ENCODE results near the gene LRRC38. TPM values are rescaled to one million over a fixed set of nuclear protein-coding genes. Genes with fewer than 3 reads are reported as not detected.
"Not testable (repeated sequence)": the region's sequence is repeated elsewhere in the genome, so short reads cannot be mapped to it uniquely, and the experiment has no call there.

LRRC38 gene, protein sequence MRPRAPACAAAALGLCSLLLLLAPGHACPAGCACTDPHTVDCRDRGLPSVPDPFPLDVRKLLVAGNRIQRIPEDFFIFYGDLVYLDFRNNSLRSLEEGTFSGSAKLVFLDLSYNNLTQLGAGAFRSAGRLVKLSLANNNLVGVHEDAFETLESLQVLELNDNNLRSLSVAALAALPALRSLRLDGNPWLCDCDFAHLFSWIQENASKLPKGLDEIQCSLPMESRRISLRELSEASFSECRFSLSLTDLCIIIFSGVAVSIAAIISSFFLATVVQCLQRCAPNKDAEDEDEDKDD
- total RNA-seq (2014; rRNA removed; shearing (Covaris generic)): not detected in 2 replicates

DNA sequence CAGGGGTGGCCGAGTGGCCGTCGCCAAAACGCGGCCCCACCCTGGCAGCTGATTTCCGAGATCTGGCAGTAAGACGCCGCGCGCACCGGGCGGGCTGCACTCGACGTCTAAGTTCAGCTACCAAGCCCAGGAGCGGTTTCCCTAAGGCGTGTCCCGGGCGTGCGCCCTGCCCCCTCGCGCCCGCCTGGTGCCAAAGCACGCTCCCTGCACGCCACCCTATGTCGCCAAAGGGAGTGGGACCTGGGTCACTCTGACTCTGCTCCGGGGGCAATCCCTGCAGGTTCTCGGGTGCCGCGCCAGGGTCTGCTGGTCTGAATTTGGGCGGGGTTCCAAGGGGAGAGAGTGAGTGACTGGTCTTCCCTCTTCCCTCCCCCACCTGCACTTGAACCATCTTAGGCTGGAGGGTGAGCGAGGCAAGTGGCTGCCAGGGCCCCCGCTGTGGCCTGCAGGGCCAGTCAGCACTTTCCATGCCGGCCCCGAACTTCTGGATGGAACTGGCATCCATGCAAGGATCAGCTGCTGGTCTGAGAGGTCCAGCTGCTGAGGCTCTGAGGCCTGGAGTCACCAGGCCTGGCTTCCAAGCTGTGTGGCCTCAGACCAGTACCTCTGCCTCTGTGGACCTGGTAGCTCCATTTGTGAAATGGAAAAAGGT, at the start of gene LRRC38:
Gene LRRC38 (minus strand): TSS at position 109 of the 652 bp plus-strand sequence. CDS start 410 bp downstream, outside the sequence.
- H3K36me3 ChIP-seq: no peaks in the 10 kb centered on the region
- H3K9me3 ChIP-seq (replicated peaks): no peaks in the 10 kb centered on the region
- DNase-seq: no peak
- no peak within 1 kb of the TSS for H3K27ac ChIP-seq
- peaks cover 34% of the 10 kb centered on the region for H3K27me3 ChIP-seq
- no peaks in the 10 kb centered on the region for H3K4me1 ChIP-seq
- H3K4me3 ChIP-seq: no peak within 1 kb of the TSS

DNA sequence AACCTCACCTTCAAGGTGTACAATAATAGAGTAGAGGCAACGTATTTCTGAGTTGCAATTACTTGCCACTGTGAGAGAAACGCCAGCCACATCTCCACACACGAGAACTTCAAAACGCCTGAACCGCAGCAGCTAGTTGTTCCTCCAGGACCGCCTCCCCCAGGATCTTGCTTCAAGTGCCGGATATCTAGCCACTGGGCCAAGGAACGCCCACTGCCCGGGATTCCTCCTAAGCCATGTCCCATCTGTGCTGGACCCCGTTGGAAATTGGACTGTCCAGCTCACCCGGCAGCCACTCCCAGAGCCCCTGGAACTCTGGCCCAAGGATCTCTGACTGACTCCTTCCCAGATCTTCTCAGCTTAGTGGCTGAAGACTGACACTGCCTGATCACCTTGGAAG, 49.2 kb upstream of the LRRC38 start:
- not testable (repeated sequence) for H3K4me1 ChIP-seq; H3K27ac ChIP-seq; DNase-seq; H3K4me3 ChIP-seq; H3K27me3 ChIP-seq; H3K36me3 ChIP-seq; H3K9me3 ChIP-seq (replicated peaks)

DNA sequence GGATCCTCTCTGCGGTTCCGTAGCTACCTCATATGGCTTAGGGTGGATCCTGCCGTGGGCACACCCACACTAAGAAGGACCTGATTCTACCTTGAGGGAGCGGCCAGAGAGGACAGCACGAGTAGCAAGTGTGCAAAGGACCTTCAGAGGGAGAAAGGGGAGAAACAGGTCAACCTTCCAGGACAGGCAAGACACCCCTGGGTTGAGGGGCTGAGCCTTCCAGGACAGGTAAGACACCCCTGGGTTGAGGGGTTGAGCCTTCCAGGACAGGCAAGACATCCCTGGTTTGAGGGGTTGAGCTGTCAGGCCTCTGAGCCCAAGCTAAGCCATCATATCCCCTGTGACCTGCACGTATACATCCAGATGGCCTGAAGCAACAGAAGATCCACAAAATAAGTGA, 46.7 kb upstream of the LRRC38 start:
- no peak overlapping the region for H3K4me3 ChIP-seq
- no peak for DNase-seq
- no peaks in the 10 kb centered on the region for H3K9me3 ChIP-seq (replicated peaks)
- H3K36me3 ChIP-seq: no peaks in the 10 kb centered on the region
- no peaks in the 10 kb centered on the region for H3K4me1 ChIP-seq
- H3K27ac ChIP-seq: no peak overlapping the region
- no peaks in the 10 kb centered on the region for H3K27me3 ChIP-seq

DNA sequence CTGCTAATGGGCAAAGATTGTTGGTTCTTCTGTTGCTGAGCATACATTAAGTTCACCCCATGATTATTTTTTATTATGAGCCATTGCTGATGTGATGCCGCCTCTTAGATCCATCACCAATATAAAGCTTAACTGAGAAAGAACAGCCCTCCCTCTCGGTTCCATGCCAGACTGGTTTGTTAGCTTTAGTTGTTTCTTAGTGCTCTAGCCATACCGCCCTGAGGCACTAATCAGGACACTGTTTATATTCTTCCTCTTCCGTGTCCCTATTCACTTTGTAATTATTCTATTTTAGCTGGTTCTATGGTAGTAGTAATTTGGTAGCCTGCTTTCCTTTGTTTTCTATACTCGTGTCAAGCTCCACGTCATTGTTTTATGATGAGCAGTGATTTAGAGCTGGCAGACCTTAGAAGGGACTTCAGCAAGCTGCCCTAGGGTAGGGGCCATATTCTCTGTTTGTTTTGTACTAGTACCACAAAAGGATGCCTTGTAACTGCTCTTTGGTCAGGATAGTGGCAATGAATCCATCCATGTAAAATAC, 42.5 kb upstream of the LRRC38 start:
- no peaks in the 10 kb centered on the region for H3K9me3 ChIP-seq (replicated peaks)
- H3K4me3 ChIP-seq: no peak overlapping the region
- no peaks in the 10 kb centered on the region for H3K36me3 ChIP-seq
- H3K27ac ChIP-seq: no peak overlapping the region
- DNase-seq: no peak
- no peaks in the 10 kb centered on the region for H3K27me3 ChIP-seq
- H3K4me1 ChIP-seq: no peaks in the 10 kb centered on the region

DNA sequence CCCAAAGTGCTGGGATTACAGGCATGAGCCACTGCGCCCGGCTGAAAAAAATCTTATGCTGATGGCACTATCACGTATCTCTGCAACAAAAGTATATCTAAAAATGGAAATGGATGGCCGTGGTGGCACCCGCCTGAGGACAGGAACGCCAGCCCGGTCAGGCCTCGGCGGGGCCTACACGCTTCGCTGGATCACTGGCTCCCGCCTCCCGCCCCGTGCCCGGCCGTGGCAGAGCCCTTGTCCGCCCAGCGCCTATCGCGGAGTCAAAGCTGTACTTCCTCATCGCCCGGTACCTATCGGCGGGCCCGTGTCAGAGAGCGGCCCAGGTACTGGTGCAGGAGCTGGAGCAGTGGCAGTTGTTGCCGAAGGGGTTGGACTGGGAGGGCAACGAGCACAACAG, 41.0 kb upstream of the LRRC38 start:
- H3K4me1 ChIP-seq: no peaks in the 10 kb centered on the region
- H3K36me3 ChIP-seq: no peaks in the 10 kb centered on the region
- no peak overlapping the region for H3K4me3 ChIP-seq
- no peaks in the 10 kb centered on the region for H3K9me3 ChIP-seq (replicated peaks)
- no peaks in the 10 kb centered on the region for H3K27me3 ChIP-seq
- H3K27ac ChIP-seq: no peak overlapping the region
- DNase-seq: no peak

DNA sequence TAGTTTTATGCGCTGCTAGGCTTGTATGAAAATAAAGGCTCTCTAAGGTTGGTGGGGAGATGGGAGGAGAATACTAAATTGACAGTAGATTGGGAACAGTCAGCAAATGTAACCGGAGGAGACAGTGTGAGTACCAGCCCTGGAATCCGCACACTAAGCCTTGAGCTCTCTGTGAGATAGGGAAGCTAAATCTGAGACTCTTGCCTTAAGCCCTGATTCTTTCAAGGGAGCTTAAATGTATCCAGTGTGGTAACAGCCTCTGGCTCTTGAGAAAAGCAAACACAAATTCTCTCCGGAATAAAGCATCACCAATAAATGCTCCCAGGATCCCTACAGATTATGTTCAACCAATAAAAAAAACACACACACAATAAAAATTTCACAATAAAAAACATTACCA, 36.9 kb upstream of the LRRC38 start:
- Histone ChIP-seq H3K27me3 (no peaks in the 10 kb centered on the region; the same call in 1 of the 2 replicates), H3K27ac (no peak overlapping the region), H3K36me3 (no peaks in the 10 kb centered on the region), H3K9me3 (replicated peaks) (no peaks in the 10 kb centered on the region), H3K4me1 (no peaks in the 10 kb centered on the region), H3K4me3 (no peak overlapping the region)
- peak in 1 of 2 experiments; percentile 7 for DNase-seq

DNA sequence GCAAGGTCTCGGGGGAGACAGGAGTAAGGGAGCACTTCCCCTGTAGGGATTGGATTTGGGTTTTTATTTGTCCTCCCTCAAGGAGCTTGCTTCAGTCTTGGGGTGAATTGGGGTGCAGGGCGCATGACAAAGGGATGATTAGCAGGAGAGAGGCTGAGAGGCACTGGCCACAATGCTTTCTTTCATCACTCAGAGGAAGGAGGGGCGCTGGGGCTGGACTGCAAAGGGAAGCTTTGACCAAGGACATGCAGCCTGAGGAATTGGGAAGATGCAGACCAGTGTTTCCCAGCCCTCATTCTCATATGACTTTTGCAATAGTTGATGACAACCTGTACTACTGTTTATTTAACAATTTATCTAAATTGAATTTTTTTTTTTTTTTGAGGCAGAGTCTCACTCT, 35.7 kb upstream of the LRRC38 start:
- no peak overlapping the region for H3K4me3 ChIP-seq
- no peaks in the 10 kb centered on the region for H3K4me1 ChIP-seq
- H3K9me3 ChIP-seq (replicated peaks): no peaks in the 10 kb centered on the region
- H3K36me3 ChIP-seq: no peaks in the 10 kb centered on the region
- no peak overlapping the region for H3K27ac ChIP-seq
- H3K27me3 ChIP-seq: no peaks in the 10 kb centered on the region; the same call in 1 of the 2 replicates
- DNase-seq: no peak

DNA sequence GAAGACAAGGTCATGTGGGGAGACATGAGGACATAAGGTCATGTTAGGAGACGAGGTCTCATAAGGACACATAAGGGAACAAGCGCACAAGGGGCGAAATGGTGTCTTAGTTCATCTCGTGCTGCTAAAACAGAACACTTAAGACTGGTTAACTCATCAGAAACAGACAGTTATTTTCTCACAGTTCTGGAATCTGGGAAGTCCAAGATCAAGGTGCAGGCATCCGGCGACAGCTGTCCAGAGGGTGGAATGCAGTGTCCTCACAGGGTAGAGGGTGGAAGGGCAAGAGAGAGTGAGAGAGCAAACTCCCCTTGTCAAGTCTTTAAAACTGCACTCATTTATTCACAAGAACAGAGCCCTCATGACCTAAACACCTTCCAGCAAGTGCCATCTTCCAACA, 35.2 kb upstream of the LRRC38 start:
- H3K27me3 ChIP-seq: no peaks in the 10 kb centered on the region; the same call in 1 of the 2 replicates
- no peaks in the 10 kb centered on the region for H3K9me3 ChIP-seq (replicated peaks)
- DNase-seq: no peak
- H3K4me3 ChIP-seq: no peak overlapping the region
- no peaks in the 10 kb centered on the region for H3K4me1 ChIP-seq
- no peak overlapping the region for H3K27ac ChIP-seq
- no peaks in the 10 kb centered on the region for H3K36me3 ChIP-seq

DNA sequence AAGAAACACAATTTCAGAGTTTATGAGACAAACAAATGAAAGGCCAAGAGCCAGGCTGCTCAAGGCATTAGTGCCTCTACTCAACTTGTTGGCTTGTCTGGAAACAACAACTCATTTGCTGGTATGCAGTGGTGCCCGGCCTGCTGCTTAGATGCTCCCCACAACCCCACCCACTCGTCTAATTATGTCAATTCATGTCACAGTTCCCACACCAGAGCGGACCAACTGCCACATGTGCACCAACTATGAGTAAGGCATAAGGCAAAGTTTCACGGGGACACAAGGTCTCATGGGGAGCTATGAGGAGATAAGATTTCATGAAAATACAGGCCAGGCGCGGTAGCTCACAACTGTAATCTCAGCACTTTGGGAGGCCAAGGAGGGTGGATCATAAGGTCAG, 34.5 kb upstream of the LRRC38 start:
- H3K4me3 ChIP-seq: no peak overlapping the region
- H3K27ac ChIP-seq: no peak overlapping the region
- no peaks in the 10 kb centered on the region for H3K4me1 ChIP-seq
- no peak for DNase-seq
- H3K36me3 ChIP-seq: no peaks in the 10 kb centered on the region
- H3K9me3 ChIP-seq (replicated peaks): no peaks in the 10 kb centered on the region
- no peaks in the 10 kb centered on the region; the same call in 1 of the 2 replicates for H3K27me3 ChIP-seq

DNA sequence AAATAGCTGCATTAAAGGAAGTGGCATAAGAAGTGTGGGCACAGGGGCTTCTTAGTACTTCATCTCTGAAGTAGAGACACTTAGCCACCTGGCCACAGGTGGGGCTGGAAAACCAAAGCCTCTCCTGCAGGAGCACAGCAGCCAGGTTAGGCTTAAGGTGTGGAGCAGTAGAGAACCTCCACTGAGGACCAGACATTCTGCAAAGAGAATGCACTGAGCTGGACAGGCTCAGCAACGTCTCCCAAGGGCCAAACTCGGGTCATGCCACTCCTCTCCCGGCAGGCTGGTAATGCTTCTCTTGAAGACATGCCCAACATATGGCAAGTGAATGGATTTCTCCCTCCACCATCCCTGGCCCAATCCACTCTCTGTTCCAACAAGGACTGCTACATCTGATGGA, 33.0 kb upstream of the LRRC38 start:
- Histone ChIP-seq H3K27me3 (peaks cover 3% of the 10 kb centered on the region; the same call in 1 of the 2 replicates), H3K27ac (no peak overlapping the region), H3K4me3 (no peak overlapping the region), H3K4me1 (no peaks in the 10 kb centered on the region), H3K9me3 (replicated peaks) (no peaks in the 10 kb centered on the region), H3K36me3 (no peaks in the 10 kb centered on the region)
- no peak for DNase-seq

DNA sequence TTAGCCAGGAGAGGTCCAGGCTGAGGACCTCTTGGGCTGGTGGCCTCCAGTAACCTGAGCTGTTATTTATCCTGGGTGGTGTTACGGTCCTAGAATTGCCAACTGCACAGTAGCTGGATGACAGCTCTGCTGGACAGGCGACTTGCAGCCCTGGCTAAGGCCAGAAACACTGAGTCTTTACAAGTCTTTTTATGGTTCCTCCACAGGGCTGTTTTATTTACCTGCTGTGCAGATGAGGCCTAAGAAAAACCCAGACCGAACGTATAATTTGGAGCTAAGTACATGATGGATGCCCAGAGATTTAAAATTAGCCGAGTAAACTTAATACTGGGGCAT, 30.4 kb upstream of the LRRC38 start:
- no peaks in the 10 kb centered on the region for H3K36me3 ChIP-seq
- no peaks in the 10 kb centered on the region for H3K4me1 ChIP-seq
- no peak for DNase-seq
- no peak overlapping the region for H3K27ac ChIP-seq
- H3K27me3 ChIP-seq: peaks cover 10% of the 10 kb centered on the region; the same call in 1 of the 2 replicates
- no peaks in the 10 kb centered on the region for H3K9me3 ChIP-seq (replicated peaks)
- no peak overlapping the region for H3K4me3 ChIP-seq

DNA sequence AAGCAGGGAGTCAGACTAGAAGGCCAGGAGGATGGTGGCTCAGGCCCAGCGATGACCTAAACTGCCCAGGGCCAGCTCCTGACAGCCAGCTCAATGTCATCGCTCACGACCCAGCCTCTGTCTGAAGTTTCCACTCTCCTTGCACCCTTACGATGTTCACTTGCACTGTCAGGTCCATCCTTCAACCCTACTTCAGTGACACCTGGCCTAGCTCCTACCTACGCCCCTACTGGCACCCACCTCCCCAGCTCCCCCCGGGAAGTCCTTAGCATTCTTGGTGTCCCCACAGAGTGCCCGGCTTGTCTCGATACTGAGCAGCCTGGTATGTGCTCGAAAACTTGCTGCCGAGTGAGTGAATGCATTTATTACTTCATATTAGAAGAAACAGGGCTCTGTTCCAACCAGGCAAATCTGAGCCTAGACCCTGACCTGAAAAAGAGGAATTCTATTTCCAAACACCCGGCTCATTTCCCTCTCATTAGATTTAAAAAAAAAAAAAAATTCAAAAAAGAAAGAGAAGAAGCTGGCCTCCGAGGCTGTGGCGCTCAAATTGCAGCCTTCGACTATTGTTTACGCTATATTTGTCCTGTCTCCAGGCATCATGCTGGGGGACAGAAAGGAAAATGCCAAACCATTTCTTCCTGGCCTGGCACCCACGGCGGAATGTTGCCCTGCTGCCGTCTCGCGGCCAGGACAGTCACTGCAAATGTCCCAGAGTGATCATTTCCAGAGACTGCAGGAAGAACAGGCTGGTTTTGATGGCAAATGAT, 29.8 kb upstream of the LRRC38 start:
- no peaks in the 10 kb centered on the region for H3K9me3 ChIP-seq (replicated peaks)
- H3K4me3 ChIP-seq: no peak overlapping the region
- H3K27ac ChIP-seq: no peak overlapping the region
- DNase-seq: peak; percentile 8 to 34
- H3K36me3 ChIP-seq: no peaks in the 10 kb centered on the region
- peaks cover 10% of the 10 kb centered on the region; the same call in 1 of the 2 replicates for H3K27me3 ChIP-seq
- H3K4me1 ChIP-seq: no peaks in the 10 kb centered on the region

DNA sequence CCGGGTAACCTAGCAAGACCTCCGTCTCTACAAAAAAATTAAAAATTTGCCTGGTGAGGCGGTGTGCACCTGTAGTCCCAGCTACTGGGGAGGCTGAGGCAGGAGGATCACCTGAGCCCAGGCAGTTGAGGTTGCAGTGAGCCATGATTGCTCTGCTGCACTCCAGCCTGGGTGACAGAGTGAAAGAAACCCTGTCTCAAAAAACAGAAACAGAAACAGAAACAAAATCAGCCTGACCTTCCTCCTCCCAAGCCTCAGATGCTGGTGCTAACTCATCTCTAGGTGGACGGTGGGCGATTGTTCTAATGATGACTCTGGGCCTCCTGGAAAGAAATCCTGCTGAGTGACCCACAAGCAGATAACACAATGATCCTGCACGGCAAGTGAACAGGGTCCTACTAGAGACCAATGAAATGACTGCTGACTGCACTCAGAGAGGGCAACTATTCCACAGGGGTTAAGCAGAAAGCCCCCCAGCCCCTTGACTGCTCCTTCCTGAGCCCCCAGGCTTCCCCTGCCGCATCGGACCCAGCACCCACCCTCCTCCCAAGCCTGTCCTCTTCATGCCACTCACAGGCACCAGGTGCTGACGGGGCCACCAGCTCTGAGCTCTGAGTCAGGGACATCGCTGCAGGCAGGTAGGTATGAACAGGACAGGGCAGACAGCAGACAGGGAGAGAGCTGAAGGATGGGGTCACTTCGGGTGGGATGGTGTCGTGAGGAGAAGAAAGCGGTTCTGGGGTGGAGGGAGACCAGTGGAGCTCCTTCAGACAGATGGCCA, 27.8 kb upstream of the LRRC38 start:
- Histone ChIP-seq H3K27me3 (peaks cover 10% of the 10 kb centered on the region; the same call in 1 of the 2 replicates), H3K4me3 (no peak overlapping the region), H3K36me3 (no peaks in the 10 kb centered on the region), H3K4me1 (no peaks in the 10 kb centered on the region), H3K27ac (no peak overlapping the region), H3K9me3 (replicated peaks) (no peaks in the 10 kb centered on the region)
- no peak for DNase-seq

DNA sequence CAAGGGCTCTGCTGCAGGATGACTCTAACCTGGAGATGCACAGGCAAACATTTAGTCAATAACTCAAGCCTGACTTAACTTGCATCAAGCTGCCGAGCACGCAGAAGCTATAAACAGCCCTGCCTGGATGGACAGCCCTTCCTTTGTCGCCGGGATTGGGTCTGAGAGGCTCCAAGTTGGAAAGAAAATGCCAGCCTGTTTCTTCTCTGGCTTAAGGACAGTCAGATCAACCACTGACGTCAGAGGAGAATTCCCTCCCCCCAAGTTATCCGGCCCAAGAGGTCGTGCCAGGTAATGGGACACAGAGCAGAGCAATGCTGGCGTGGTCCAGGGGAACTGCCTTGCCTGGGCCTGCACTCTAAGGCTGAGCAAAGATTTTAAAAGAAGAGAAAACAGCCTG, 27.1 kb upstream of the LRRC38 start:
- no peaks in the 10 kb centered on the region for H3K9me3 ChIP-seq (replicated peaks)
- DNase-seq: no peak
- H3K27ac ChIP-seq: no peak overlapping the region
- no peaks in the 10 kb centered on the region for H3K36me3 ChIP-seq
- H3K4me1 ChIP-seq: no peaks in the 10 kb centered on the region
- H3K27me3 ChIP-seq: peaks cover 10% of the 10 kb centered on the region; the same call in 1 of the 2 replicates
- H3K4me3 ChIP-seq: no peak overlapping the region
